Spinal cord (tissue), 10 donors: ENCODE data around the gene FOXN4. TPM values are rescaled to one million over a fixed set of nuclear protein-coding genes. Genes with fewer than 3 reads are reported as not detected.
A peak's percentile ranks its signal among the peaks of the same experiment; 100 is the strongest.

Experiments
- DNase-seq, 6 donors: peaks; one replicate each; pipeline versions ENCODE4 v3.0.0 to v3.0.0-alpha.2; 2013 to 2015; ENCODE audit warnings: low spot score in 6 of 6, low read depth in 4 of 6
- H3K27ac ChIP-seq: one replicate; pipeline ENCODE4 v1.5.1; 2013; ENCODE audit warnings: low read depth, low read length, control low read depth
- H3K27me3 ChIP-seq: one replicate; pipeline ENCODE4 v1.6.1; 2013; ENCODE audit warnings: low read length; ENCODE audit not compliant: control insufficient read depth, insufficient read depth
- H3K36me3 ChIP-seq: one replicate; pipeline ENCODE4 v1.6.1; 2013; ENCODE audit warnings: low read length; ENCODE audit not compliant: control insufficient read depth, insufficient read depth
- H3K4me1 ChIP-seq: one replicate; pipeline ENCODE4 v1.6.1; 2013; ENCODE audit warnings: low read length; ENCODE audit not compliant: control insufficient read depth, insufficient read depth
- H3K4me3 ChIP-seq: one replicate; pipeline ENCODE4 v1.5.1; 2013; ENCODE audit warnings: low read depth, low read length, control low read depth
- H3K9me3 ChIP-seq: one replicate; pipeline ENCODE4 v1.6.1; 2013; ENCODE audit warnings: low read length; ENCODE audit not compliant: control insufficient read depth, insufficient read depth
- WGBS: methylation state at CpG from one replicate; pipeline ENCODE4 v1.1.5; 2013; ENCODE audit warnings: missing lambda C conversion rate; ENCODE audit not compliant: insufficient coverage; 5-methylcytosine and 5-hydroxymethylcytosine counted together
- polyA plus RNA-seq, 2 donors: library from polyadenylated mRNA; unstranded; fragments of 120-200 nt; gene quantifications; one replicate each; pipeline ENCODE4 v1.2.1, GENCODE V29; 2013; ENCODE audit not compliant: insufficient read length in 2 of 2
- total RNA-seq, 2 donors: library from RNA; depleted of rRNA in 1 of 2; stranded (reverse); fragments of 120-200 nt in 1 of 2; fragments of >200 nt in 1 of 2; gene quantifications; one replicate each; pipeline versions ENCODE4 v1.2.3 to v1.2.4, GENCODE V29; 2013 to 2014
- donor health status: healthy.

FOXN4 gene
- total and polyA plus RNA-seq, 4 donors: 0.33 to 1.4 (median 1.3) TPM; not detected in 1

GRCh38 chr12:109288571-109288970 is 20.5 kb downstream of the FOXN4 start:
- H3K27me3 ChIP-seq: no peaks in the 10 kb centered on the region
- H3K36me3 ChIP-seq: peaks cover 10% of the 10 kb centered on the region
- no peaks in the 10 kb centered on the region for H3K9me3 ChIP-seq
- 57% methylated on average over 1 of the region's 1 CpG for WGBS
- no peak for DNase-seq
- no peak overlapping the region for H3K4me3 ChIP-seq
- H3K27ac ChIP-seq: no peak overlapping the region
- peaks cover 24% of the 10 kb centered on the region for H3K4me1 ChIP-seq

- H3K9me3 ChIP-seq: no peaks in the 10 kb centered on the region
- no peak for DNase-seq
- H3K27me3 ChIP-seq: no peaks in the 10 kb centered on the region
- H3K4me3 ChIP-seq: no peak overlapping the region
- peaks cover 10% of the 10 kb centered on the region for H3K36me3 ChIP-seq
- no peak overlapping the region for H3K27ac ChIP-seq
- peaks cover 24% of the 10 kb centered on the region for H3K4me1 ChIP-seq
- WGBS: 95% methylated on average over 10 of the region's 16 CpGs
Measured at GRCh38 chr12:109287811-109288469, 21.1 kb downstream of the FOXN4 start.

GRCh38 chr12:109287181-109287580 is 21.9 kb downstream of the FOXN4 start:
- Histone ChIP-seq H3K36me3 (peaks cover 10% of the 10 kb centered on the region), H3K9me3 (no peaks in the 10 kb centered on the region), H3K4me3 (no peak overlapping the region), H3K4me1 (peaks cover 18% of the 10 kb centered on the region), H3K27me3 (no peaks in the 10 kb centered on the region), H3K27ac (no peak overlapping the region)
- 78% methylated on average over 4 of the region's 7 CpGs for WGBS
- no peak for DNase-seq

- WGBS: 83% methylated on average over 4 of the region's 4 CpGs
- Histone ChIP-seq H3K36me3 (peaks cover 10% of the 10 kb centered on the region), H3K4me1 (peaks cover 12% of the 10 kb centered on the region), H3K27ac (no peak overlapping the region), H3K4me3 (no peak overlapping the region), H3K9me3 (no peaks in the 10 kb centered on the region), H3K27me3 (no peaks in the 10 kb centered on the region)
- no peak for DNase-seq
Measured at GRCh38 chr12:109286652-109287051, 22.4 kb downstream of the FOXN4 start.

GRCh38 chr12:109286252-109286651 is 22.8 kb downstream of the FOXN4 start:
- Histone ChIP-seq H3K4me1 (peaks cover 8% of the 10 kb centered on the region), H3K27ac (no peak overlapping the region), H3K27me3 (no peaks in the 10 kb centered on the region), H3K9me3 (no peaks in the 10 kb centered on the region), H3K4me3 (no peak overlapping the region), H3K36me3 (peaks cover 10% of the 10 kb centered on the region)
- DNase-seq: no peak

- DNase-seq: no peak
- Histone ChIP-seq H3K27ac (no peak overlapping the region), H3K27me3 (no peaks in the 10 kb centered on the region), H3K9me3 (no peaks in the 10 kb centered on the region), H3K36me3 (peaks cover 10% of the 10 kb centered on the region), H3K4me3 (no peak overlapping the region), H3K4me1 (no peaks in the 10 kb centered on the region)
- 98% methylated on average over 18 of the region's 20 CpGs for WGBS
Measured at GRCh38 chr12:109284392-109284791, 24.7 kb downstream of the FOXN4 start.

GRCh38 chr12:109281452-109281851 is 27.6 kb downstream of the FOXN4 start:
- WGBS: 89% methylated on average over 16 of the region's 17 CpGs
- no peak for DNase-seq
- no peaks in the 10 kb centered on the region for H3K9me3 ChIP-seq
- no peak overlapping the region for H3K27ac ChIP-seq
- no peak overlapping the region for H3K4me3 ChIP-seq
- H3K4me1 ChIP-seq: peaks cover 4% of the 10 kb centered on the region
- H3K36me3 ChIP-seq: peaks cover 10% of the 10 kb centered on the region
- no peaks in the 10 kb centered on the region for H3K27me3 ChIP-seq

GRCh38 chr12:109279525-109279924 is 29.6 kb downstream of the FOXN4 start:
- Histone ChIP-seq H3K9me3 (no peaks in the 10 kb centered on the region), H3K4me1 (peaks cover 4% of the 10 kb centered on the region), H3K27me3 (no peaks in the 10 kb centered on the region), H3K36me3 (peaks cover 3% of the 10 kb centered on the region), H3K4me3 (no peak overlapping the region), H3K27ac (no peak overlapping the region)
- WGBS: 97% methylated on average over 11 of the region's 13 CpGs
- DNase-seq: no peak

GRCh38 chr12:109278912-109279311 is 30.2 kb downstream of the FOXN4 start:
- DNase-seq: no peak
- Histone ChIP-seq H3K4me3 (no peak overlapping the region), H3K9me3 (no peaks in the 10 kb centered on the region), H3K36me3 (no peaks in the 10 kb centered on the region), H3K4me1 (peaks cover 4% of the 10 kb centered on the region), H3K27ac (no peak overlapping the region), H3K27me3 (no peaks in the 10 kb centered on the region)
- 97% methylated on average over 9 of the region's 10 CpGs for WGBS

GRCh38 chr12:109277899-109278762 is 31.0 kb downstream of the FOXN4 start:
- WGBS: 38% methylated on average over 7 of the region's 15 CpGs

More at GRCh38 chr12:109277899-109278762, 31.0 kb downstream of the FOXN4 start:
- peaks cover 4% of the 10 kb centered on the region for H3K4me1 ChIP-seq
- peaks cover 2% of the 10 kb centered on the region for H3K27me3 ChIP-seq
- peak in 2 of 6 donors; percentile 35 to 50 for DNase-seq
- H3K36me3 ChIP-seq: no peaks in the 10 kb centered on the region
- no peak overlapping the region for H3K27ac ChIP-seq
- H3K4me3 ChIP-seq: no peak overlapping the region
- no peaks in the 10 kb centered on the region for H3K9me3 ChIP-seq
